ENCODE measurements around the gene OCSTAMP. TPM values are rescaled to one million over a fixed set of nuclear protein-coding genes. Genes with fewer than 3 reads are reported as not detected.

Gene OCSTAMP
- total RNA-seq, 3 donors from 2014 or later (not counting 1 experiment from before 2014, with no cell fraction given): not detected

DNA sequence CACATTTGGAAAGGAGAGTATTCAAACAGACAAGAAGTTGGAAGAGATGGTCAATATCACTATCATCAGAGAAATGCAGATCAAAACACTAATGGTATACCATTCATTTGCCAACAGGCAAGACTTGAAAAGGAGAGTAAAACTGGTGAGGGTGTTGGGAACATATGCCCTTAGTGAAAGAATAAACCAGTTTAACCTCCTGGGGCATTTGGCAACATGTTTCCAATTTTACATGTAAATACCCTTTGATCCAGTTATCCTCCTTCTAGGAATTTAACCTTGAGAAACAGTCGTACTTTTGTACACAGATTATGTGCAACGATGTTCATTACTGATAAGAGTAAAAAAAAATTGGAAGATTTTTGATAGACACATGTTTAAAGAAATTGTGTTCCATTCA is 34.1 kb upstream of the OCSTAMP start:
- Mint-ChIP-seq H3K4me1 (peaks cover 7% of the 10 kb centered on the region in 2 donors), H3K27me3 (ENCODE audit: low read depth in 2 of 2) (peaks cover 0 to 6% of the 10 kb centered on the region in 2 donors), H3K36me3 (no peaks in the 10 kb centered on the region), H3K9me3 (no peaks in the 10 kb centered on the region), H3K4me3 (no peak overlapping the region), H3K27ac (no peak overlapping the region)
- Histone ChIP-seq H3K27ac (ENCODE audit: low read length) (no peak overlapping the region), H3K27me3 (ENCODE audit: control insufficient read depth, insufficient read depth, low read length) (no peaks in the 10 kb centered on the region), H3K36me3 (ENCODE audit: control insufficient read depth, insufficient read depth, low read length) (no peaks in the 10 kb centered on the region), H3K9me3 (ENCODE audit: control insufficient read depth, insufficient read depth, low read length) (no peaks in the 10 kb centered on the region), H3K4me3 (ENCODE audit: low read length) (no peak overlapping the region), H3K4me1 (ENCODE audit: control insufficient read depth, insufficient read depth, low read length) (peaks cover 16% of the 10 kb centered on the region)
- DNase-seq (no peak), ATAC-seq (no peak)
- intact Hi-C loops (cut with micrococcal nuclease): no loop called here
- 95% methylated on average over 2 of the region's 2 CpGs for WGBS (ENCODE audit: insufficient coverage)
- TF ChIP-seq CTCF (IDR thresholded peaks at IDR 0.05): no peak

- 70% methylated on average over 17 of the region's 17 CpGs for WGBS (ENCODE audit: insufficient coverage)
- Histone ChIP-seq H3K36me3 (ENCODE audit: control insufficient read depth, insufficient read depth, low read length) (no peaks in the 10 kb centered on the region), H3K4me1 (ENCODE audit: control insufficient read depth, insufficient read depth, low read length) (peaks cover 9% of the 10 kb centered on the region), H3K27ac (ENCODE audit: low read length) (no peak overlapping the region), H3K9me3 (ENCODE audit: control insufficient read depth, insufficient read depth, low read length) (no peaks in the 10 kb centered on the region), H3K4me3 (ENCODE audit: low read length) (no peak overlapping the region), H3K27me3 (ENCODE audit: control insufficient read depth, insufficient read depth, low read length) (no peaks in the 10 kb centered on the region)
- H3K36me3 Mint-ChIP-seq: no peaks in the 10 kb centered on the region
- no peaks in the 10 kb centered on the region for H3K4me1 Mint-ChIP-seq
- intact Hi-C loops (cut with micrococcal nuclease): no loop called here
- no peak for DNase-seq
- no peak overlapping the region for H3K27ac Mint-ChIP-seq
- ATAC-seq: no peak
- TF ChIP-seq CTCF (IDR thresholded peaks at IDR 0.05): no peak
- H3K4me3 Mint-ChIP-seq: no peak overlapping the region
- H3K9me3 Mint-ChIP-seq: no peaks in the 10 kb centered on the region
- peaks cover 0 to 6% of the 10 kb centered on the region in 2 donors for H3K27me3 Mint-ChIP-seq (ENCODE audit: low read depth in 2 of 2)
Measured at GRCh38 chr20:46583411-46584214, 33.2 kb upstream of the OCSTAMP start.

DNA sequence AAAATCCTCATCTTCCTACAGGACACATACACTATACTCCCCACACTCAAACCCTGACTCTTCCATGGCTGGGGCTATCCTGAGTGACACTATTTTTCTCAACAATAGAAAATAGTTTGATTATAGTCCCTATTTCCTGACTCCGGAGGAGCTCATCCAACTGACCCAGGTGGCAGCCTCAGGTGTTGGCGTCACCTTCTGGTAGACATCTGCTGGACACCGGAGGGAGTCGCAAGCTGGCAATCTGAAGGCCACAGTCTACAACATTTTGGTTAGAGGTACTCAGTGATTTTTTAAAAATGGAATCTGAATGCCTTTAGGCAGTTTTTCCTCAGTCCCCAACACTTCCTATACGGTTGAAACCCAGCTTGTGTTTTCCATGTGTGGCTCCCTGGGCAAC is 32.2 kb upstream of the OCSTAMP start:
- DNase-seq (no peak), ATAC-seq (no peak)
- Mint-ChIP-seq H3K27me3 (ENCODE audit: low read depth in 2 of 2) (peaks cover 0 to 6% of the 10 kb centered on the region in 2 donors), H3K27ac (no peak overlapping the region), H3K36me3 (no peaks in the 10 kb centered on the region), H3K4me3 (no peak overlapping the region), H3K4me1 (no peaks in the 10 kb centered on the region), H3K9me3 (no peaks in the 10 kb centered on the region)
- no peak overlapping the region for H3K27ac ChIP-seq (ENCODE audit: low read length)
- no peak for TF ChIP-seq CTCF (IDR thresholded peaks at IDR 0.05)
- no peaks in the 10 kb centered on the region for H3K9me3 ChIP-seq (ENCODE audit: control insufficient read depth, insufficient read depth, low read length)
- intact Hi-C loops (cut with micrococcal nuclease): no loop called here
- H3K36me3 ChIP-seq (ENCODE audit: control insufficient read depth, insufficient read depth, low read length): no peaks in the 10 kb centered on the region
- no peaks in the 10 kb centered on the region for H3K27me3 ChIP-seq (ENCODE audit: control insufficient read depth, insufficient read depth, low read length)
- no peaks in the 10 kb centered on the region for H3K4me1 ChIP-seq (ENCODE audit: control insufficient read depth, insufficient read depth, low read length)
- WGBS (ENCODE audit: insufficient coverage): 95% methylated on average over 5 of the region's 5 CpGs
- no peak overlapping the region for H3K4me3 ChIP-seq (ENCODE audit: low read length)

DNA sequence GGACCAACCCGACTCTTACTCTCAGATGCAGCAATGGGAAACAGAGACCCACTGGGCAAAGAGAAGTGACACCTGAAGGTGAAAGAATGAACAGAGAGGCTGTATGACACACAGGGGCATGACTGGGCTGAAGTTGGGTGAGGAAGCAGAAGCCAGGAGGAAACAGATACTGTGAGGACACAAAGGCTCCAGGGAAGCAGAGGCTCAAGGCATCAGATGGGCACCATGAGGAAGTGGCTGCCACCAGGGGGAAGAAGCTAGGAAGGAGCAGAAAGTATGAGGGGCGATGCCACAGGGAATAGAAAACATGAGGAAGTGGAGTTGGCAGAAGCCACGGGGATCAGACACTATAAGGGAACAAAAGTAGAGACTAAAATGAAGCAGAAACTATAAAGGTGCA is 30.9 kb upstream of the OCSTAMP start:
- H3K27ac ChIP-seq (ENCODE audit: low read length): no peak overlapping the region
- Mint-ChIP-seq H3K4me1 (no peaks in the 10 kb centered on the region), H3K36me3 (no peaks in the 10 kb centered on the region), H3K9me3 (no peaks in the 10 kb centered on the region), H3K4me3 (no peak overlapping the region), H3K27ac (no peak overlapping the region), H3K27me3 (ENCODE audit: low read depth in 2 of 2) (peaks cover 0 to 6% of the 10 kb centered on the region in 2 donors)
- H3K4me3 ChIP-seq (ENCODE audit: low read length): no peak overlapping the region
- TF ChIP-seq CTCF (IDR thresholded peaks at IDR 0.05): no peak
- H3K9me3 ChIP-seq (ENCODE audit: control insufficient read depth, insufficient read depth, low read length): no peaks in the 10 kb centered on the region
- H3K27me3 ChIP-seq (ENCODE audit: control insufficient read depth, insufficient read depth, low read length): no peaks in the 10 kb centered on the region
- H3K4me1 ChIP-seq (ENCODE audit: control insufficient read depth, insufficient read depth, low read length): no peaks in the 10 kb centered on the region
- DNase-seq (no peak), ATAC-seq (no peak)
- intact Hi-C loops (cut with micrococcal nuclease): no loop called here
- 83% methylated on average over 3 of the region's 3 CpGs for WGBS (ENCODE audit: insufficient coverage)
- H3K36me3 ChIP-seq (ENCODE audit: control insufficient read depth, insufficient read depth, low read length): no peaks in the 10 kb centered on the region

Data from natural killer cell (primary cell).